D721Med (cell line): ENCODE results near the gene NBAS.
"Not testable (repeated sequence)": the region's sequence is repeated elsewhere in the genome, so short reads cannot be mapped to it uniquely, and the experiment has no call there.

Experiments used
- DNase-seq: peaks from one replicate; pipeline ENCODE4 v3.0.0; 2011; ENCODE audit warnings: low spot score; ENCODE audit not compliant: insufficient read length
- FAIRE-seq: peaks from 2 replicates; lab custom pipeline; 2011; peaks lifted over from hg19 to GRCh38; lab: Jason Lieb, UNC
- CTCF ChIP-seq: IDR thresholded peaks from 2 replicates; pipeline ENCODE4 v1.5.1; 2012; ENCODE audit warnings: mild to moderate bottlenecking, control low read depth; ENCODE audit not compliant: insufficient read depth; ENCODE audit errors: missing control alignments

The NBAS gene

GRCh38 chr2:15421753-15422152 is 139.4 kb downstream of the NBAS start:
- no peak for TF ChIP-seq CTCF
- DNase-seq: no peak
- no peak for FAIRE-seq

- no peak for TF ChIP-seq CTCF
- FAIRE-seq: no peak
Observed at GRCh38 chr2:15415748-15416147, 145.4 kb downstream of the NBAS start.

GRCh38 chr2:15412779-15413178 is 148.4 kb downstream of the NBAS start:
- no peak for DNase-seq
- FAIRE-seq: no peak
- TF ChIP-seq CTCF: no peak

More at GRCh38 chr2:15415748-15416147, 145.4 kb downstream of the NBAS start:
- no peak for DNase-seq

- FAIRE-seq: no peak
- no peak for TF ChIP-seq CTCF
- no peak for DNase-seq
Observed at GRCh38 chr2:15412309-15412708, 148.8 kb downstream of the NBAS start.

- no peak for FAIRE-seq
- TF ChIP-seq CTCF: no peak
- DNase-seq: no peak
Observed at GRCh38 chr2:15410884-15411283, 150.2 kb downstream of the NBAS start.

GRCh38 chr2:15408759-15409158 is 152.4 kb downstream of the NBAS start:
- no peak for FAIRE-seq
- TF ChIP-seq CTCF: no peak
- no peak for DNase-seq

- TF ChIP-seq CTCF: no peak
- FAIRE-seq (no peak), DNase-seq (no peak)
Observed at GRCh38 chr2:15407666-15408065, 153.5 kb downstream of the NBAS start.

- FAIRE-seq: not testable (repeated sequence)
Observed at GRCh38 chr2:15404511-15404910, 156.6 kb downstream of the NBAS start.

More at GRCh38 chr2:15404511-15404910, 156.6 kb downstream of the NBAS start:
- not testable (repeated sequence) for DNase-seq
